Fibroblast of mammary gland (primary cell): ENCODE data around the gene NT5E.

ENCODE experiments used
- DNase-seq: peaks from one replicate; pipeline ENCODE4 v3.0.0-alpha.2; 2010; ENCODE audit warnings: low read depth
- H3K4me3 ChIP-seq: 2 replicates; pipeline ENCODE4 v1.5.1; 2011; ENCODE audit warnings: low read depth, mild to moderate bottlenecking, low read length, moderate library complexity; ENCODE audit not compliant: control insufficient read depth
- CTCF ChIP-seq: conservative IDR thresholded peaks from 2 replicates; pipeline ENCODE4 v1.5.1; 2011; ENCODE audit warnings: low read depth, low read length, inconsistent platforms; ENCODE audit not compliant: control insufficient read depth, insufficient read depth

NT5E gene

GRCh38 chr6:85462673-85463072, 12.8 kb downstream of the NT5E start:
- no peak overlapping the region for H3K4me3 ChIP-seq
- no peak for TF ChIP-seq CTCF
- no peak for DNase-seq

- DNase-seq, result no peak
- no peak overlapping the region for H3K4me3 ChIP-seq
- no peak for TF ChIP-seq CTCF
Observed at GRCh38 chr6:85463621-85464259, 13.9 kb downstream of the NT5E start.

GRCh38 chr6:85464260-85464644, 14.4 kb downstream of the NT5E start:
- peak; percentile 99 for DNase-seq
- no peak for TF ChIP-seq CTCF
- peak overlapping the region; percentile 21 for H3K4me3 ChIP-seq

- H3K4me3 ChIP-seq, result peak overlapping the region; percentile 21
- no peak for TF ChIP-seq CTCF
- peak; percentile 99 for DNase-seq
Observed at GRCh38 chr6:85464722-85465150, 14.9 kb downstream of the NT5E start.

GRCh38 chr6:85465762-85466161, 15.9 kb downstream of the NT5E start:
- no peak overlapping the region for H3K4me3 ChIP-seq
- TF ChIP-seq CTCF, result no peak
- DNase-seq, result no peak

- peak; percentile 60 for DNase-seq
- TF ChIP-seq CTCF, result no peak
- no peak overlapping the region for H3K4me3 ChIP-seq
Observed at GRCh38 chr6:85468326-85468725, 18.4 kb downstream of the NT5E start.
